IMR-90 (cell line): ENCODE measurements around the gene TBC1D22A. TPM values are rescaled to one million over a fixed set of nuclear protein-coding genes. Genes with fewer than 3 reads are reported as not detected.

ENCODE experiments used
- ATAC-seq: fragments of 200-7000 bp; cut with Tn5 transposase; 2 replicates; pipeline ENCODE4 v1.9.1; 2020; ENCODE audit warnings: low read depth, mild to moderate bottlenecking, moderate library complexity
- BruUV-seq: library from RNA; stranded (reverse); fragments of 400-500 nt; replicated peaks from 2 replicates; lab custom pipeline; 2021; lab: Mats Ljungman, UMichigan
- CTCF ChIA-PET: fragments of 300-600 bp; formaldehyde crosslinking; extraction: SDS; loops from one replicate; lab custom pipeline; 2021; ENCODE audit warnings: antibody characterized with exemption; lab: Yijun Ruan, JAX
- POLR2A ChIA-PET: fragments of 300-600 bp; sonication (Branson Sonifier 250); formaldehyde crosslinking; loops from one replicate; lab custom pipeline; 2022; ENCODE audit warnings: antibody characterized with exemption; ENCODE audit not compliant: unreplicated experiment; lab: Charles Lee
- DNase-seq: peaks from one replicate; pipeline ENCODE4 v3.0.0; 2013
- H2AFZ ChIP-seq: replicated peaks from 2 replicates; pipeline ENCODE3; 2013; ENCODE audit warnings: low read length, mild to moderate bottlenecking; ENCODE audit not compliant: poor library complexity
- H2AK5ac ChIP-seq: 2 replicates; pipeline ENCODE4 v1.6.1; 2013; ENCODE audit warnings: low read depth, low read length, inconsistent platforms
- H2AK9ac ChIP-seq: replicated peaks from 2 replicates; pipeline ENCODE3; 2013; ENCODE audit warnings: mild to moderate bottlenecking, low read depth, low read length, moderate library complexity; ENCODE audit not compliant: poor library complexity
- H2BK120ac ChIP-seq: 2 replicates; pipeline ENCODE4 v1.6.1; 2013; ENCODE audit warnings: low read depth, low read length, inconsistent platforms
- H2BK15ac ChIP-seq: 3 replicates; pipeline ENCODE4 v1.6.1; 2013; ENCODE audit warnings: low read depth, low read length, inconsistent platforms
- H2BK20ac ChIP-seq: 2 replicates; pipeline ENCODE4 v1.6.1; 2013; ENCODE audit warnings: low read depth, mild to moderate bottlenecking, inconsistent platforms, low read length, moderate library complexity
- H2BK5ac ChIP-seq: 2 replicates; pipeline ENCODE4 v1.6.1; 2013; ENCODE audit warnings: mild to moderate bottlenecking, low read depth, low read length, inconsistent platforms; ENCODE audit not compliant: poor library complexity, severe bottlenecking
- H3K14ac ChIP-seq: replicated peaks from 2 replicates; pipeline ENCODE4 v1.6.1; 2013; ENCODE audit warnings: low read depth, low read length, inconsistent platforms
- H3K18ac ChIP-seq: 2 replicates; pipeline ENCODE4 v1.6.1; 2013; ENCODE audit warnings: low read depth, low read length, control low read depth
- H3K23ac ChIP-seq: 2 replicates; pipeline ENCODE4 v1.6.1; 2013; ENCODE audit warnings: low read depth, low read length, inconsistent platforms
- H3K27ac ChIP-seq: 2 replicates; pipeline ENCODE4 v1.5.1; 2013; ENCODE audit warnings: mild to moderate bottlenecking, control low read depth, low read length; ENCODE audit not compliant: insufficient read depth
- H3K27me3 ChIP-seq: 2 replicates; pipeline ENCODE4 v1.6.1; 2013; ENCODE audit warnings: low read length; ENCODE audit not compliant: control insufficient read depth, insufficient read depth
- H3K36me3 ChIP-seq: 2 replicates; pipeline ENCODE4 v1.6.1; 2013; ENCODE audit warnings: low read length, mixed read lengths; ENCODE audit not compliant: control insufficient read depth, insufficient read depth
- H3K4ac ChIP-seq: 2 replicates; pipeline ENCODE4 v1.6.1; 2013; ENCODE audit warnings: low read depth, low read length, inconsistent platforms
- H3K4me1 ChIP-seq: 2 replicates; pipeline ENCODE4 v1.6.1; 2013; ENCODE audit warnings: low read length, mixed read lengths; ENCODE audit not compliant: control insufficient read depth, insufficient read depth
- H3K4me2 ChIP-seq: 2 replicates; pipeline ENCODE4 v1.6.1; 2013; ENCODE audit warnings: low read depth, mild to moderate bottlenecking, control low read depth, low read length, moderate library complexity
- H3K4me3 ChIP-seq: 2 replicates; pipeline ENCODE4 v1.5.1; 2013; ENCODE audit warnings: low read depth, mild to moderate bottlenecking, control low read depth, low read length, moderate library complexity; ENCODE audit not compliant: insufficient read depth
- H3K56ac ChIP-seq: 2 replicates; pipeline ENCODE4 v1.6.1; 2013; ENCODE audit warnings: low read length, inconsistent platforms; ENCODE audit not compliant: insufficient read depth; ENCODE audit errors: extremely low read depth
- H3K79me1 ChIP-seq, 2 experiments: 2 replicates each; pipeline ENCODE4 v1.6.1; 2013; ENCODE audit warnings: low read length in 2 of 2, inconsistent platforms in 1 of 2, low read depth in 1 of 2
- H3K9ac ChIP-seq: 2 replicates; pipeline ENCODE4 v1.6.1; 2013; ENCODE audit warnings: low read depth, low read length, control low read depth
- H3K9me1 ChIP-seq: 2 replicates; pipeline ENCODE4 v1.6.1; 2013; ENCODE audit warnings: low read length, inconsistent platforms; ENCODE audit not compliant: insufficient read depth
- H3K9me3 ChIP-seq: 2 replicates; pipeline ENCODE4 v1.6.1; 2013; ENCODE audit warnings: low read length; ENCODE audit not compliant: control insufficient read depth, insufficient read depth
- H4K20me1 ChIP-seq: 2 replicates; pipeline ENCODE4 v1.6.1; 2013; ENCODE audit warnings: low read length, inconsistent platforms; ENCODE audit not compliant: insufficient read depth
- H4K5ac ChIP-seq: 2 replicates; pipeline ENCODE4 v1.6.1; 2013; ENCODE audit warnings: mild to moderate bottlenecking, low read depth, low read length, control low read depth
- H4K8ac ChIP-seq, 2 experiments: 2 replicates each; pipeline ENCODE4 v1.6.1; 2013; ENCODE audit warnings: low read depth in 2 of 2, low read length in 2 of 2, control low read depth in 1 of 2, inconsistent platforms in 1 of 2
- H4K91ac ChIP-seq: 2 replicates; pipeline ENCODE4 v1.6.1; 2013; ENCODE audit warnings: low read depth, low read length, inconsistent platforms; ENCODE audit not compliant: insufficient read depth
- BHLHE40 ChIP-seq: fragments of 150-350 bp; IDR thresholded peaks from 2 replicates; pipeline ENCODE4 v1.6.1; 2016; ENCODE audit warnings: mild to moderate bottlenecking, low read depth, low read length
- CEBPB ChIP-seq: IDR thresholded peaks from 2 replicates; pipeline ENCODE4 v1.6.1; 2012; ENCODE audit warnings: low read depth, low read length, improper control_type of control experiment
- CHD1 ChIP-seq: IDR thresholded peaks from 2 replicates; pipeline ENCODE4 v1.6.1; 2012; ENCODE audit warnings: low read depth, low read length, improper control_type of control experiment
- FOS ChIP-seq: fragments of 150-350 bp; IDR thresholded peaks from 2 replicates; pipeline ENCODE4 v1.6.1; 2016; ENCODE audit warnings: low read depth, low read length
- MAFK ChIP-seq: IDR thresholded peaks from 2 replicates; pipeline ENCODE4 v1.6.1; 2012; ENCODE audit warnings: low read depth, low read length, improper control_type of control experiment
- MAZ ChIP-seq: IDR thresholded peaks from 2 replicates; pipeline ENCODE4 v1.6.1; 2012; ENCODE audit warnings: low read depth, mild to moderate bottlenecking, low read length, improper control_type of control experiment, moderate library complexity, borderline replicate concordance
- MXI1 ChIP-seq: IDR thresholded peaks from 2 replicates; pipeline ENCODE4 v1.6.1; 2012; ENCODE audit warnings: low read depth, mild to moderate bottlenecking, low read length, moderate library complexity, borderline replicate concordance
- NFE2L2 ChIP-seq: fragments of 150-350 bp; IDR thresholded peaks from 2 replicates; pipeline ENCODE4 v1.6.1; 2016; ENCODE audit warnings: low read depth, mild to moderate bottlenecking, low read length
- POLR2A ChIP-seq: IDR thresholded peaks from 2 replicates; pipeline ENCODE4 v1.6.1; 2012; ENCODE audit warnings: mild to moderate bottlenecking, low read depth, low read length
- RAD21 ChIP-seq: IDR thresholded peaks from 2 replicates; pipeline ENCODE4 v1.6.1; 2012; ENCODE audit warnings: low read length, improper control_type of control experiment
- RCOR1 ChIP-seq: IDR thresholded peaks from 2 replicates; pipeline ENCODE4 v1.6.1; 2012; ENCODE audit warnings: mild to moderate bottlenecking, low read length, improper control_type of control experiment; ENCODE audit not compliant: insufficient replicate concordance
- RFX5 ChIP-seq: IDR thresholded peaks from 2 replicates; pipeline ENCODE4 v1.8.0; 2012; ENCODE audit warnings: low read depth, mild to moderate bottlenecking, low read length, moderate library complexity
- SMC3 ChIP-seq: fragments of 150-350 bp; IDR thresholded peaks from 2 replicates; pipeline ENCODE4 v1.6.1; 2016; ENCODE audit warnings: low read depth, mild to moderate bottlenecking, antibody characterized with exemption, low read length, moderate library complexity
- WGBS, 2 experiments: methylation state at CpG; one replicate each; pipeline versions ENCODE4 v1.1.5 to v1.1.7; 2013; ENCODE audit warnings: missing lambda C conversion rate in 2 of 2; ENCODE audit not compliant: insufficient read length in 1 of 2; ENCODE audit errors: extremely low coverage in 2 of 2; 5-methylcytosine and 5-hydroxymethylcytosine counted together
- dilution Hi-C: fragments of 300-500 bp; cut with HindIII; formaldehyde crosslinking; loops from one replicate; pipeline ENCODE4 v1.14.3; 2018; ENCODE audit warnings: low sequenced_read_pairs; ENCODE audit not compliant: unreplicated experiment
- in situ Hi-C: fragments of 300-500 bp; cut with MboI; formaldehyde crosslinking; loops from 3 replicates; pipeline ENCODE4 v1.14.3; 2019; ENCODE audit warnings: low sequenced_read_pairs, inconsistent platforms, mixed read lengths
- intact Hi-C: fragments of 100-400 bp; cut with micrococcal nuclease; formaldehyde crosslinking; loops from 2 replicates; pipeline ENCODE4 v1.10.0; 2022
- polyA plus RNA-seq, 3 experiments: library from polyadenylated mRNA; depleted of rRNA; stranded (reverse); fragments of >200 nt; gene quantifications; 2 replicates each; pipeline ENCODE4 v1.2.3, GENCODE V29; 2012; ENCODE audit warnings: low replicate concordance in 1 of 3
- total RNA-seq: library from RNA; depleted of rRNA; stranded (reverse); fragments of >200 nt; gene quantifications from 2 replicates; pipeline ENCODE4 v1.2.3, GENCODE V29; 2012
- TF ChIP-seq, protein P1 (sequence below): fragments of 150-350 bp; IDR thresholded peaks from 2 replicates; pipeline ENCODE4 v1.6.1; 2017; ENCODE audit warnings: mild to moderate bottlenecking, antibody characterized with exemption, low read length, low read depth
- TF ChIP-seq, protein P2 (sequence below): fragments of 150-350 bp; IDR thresholded peaks from 2 replicates; pipeline ENCODE4 v1.6.1; 2016; ENCODE audit warnings: low read depth, mild to moderate bottlenecking, low read length, moderate library complexity, borderline replicate concordance
- TF ChIP-seq, protein P3 (sequence below): conservative IDR thresholded peaks from 2 replicates; pipeline ENCODE4 v1.5.1; 2012; ENCODE audit warnings: mild to moderate bottlenecking, low read depth, low read length, improper control_type of control experiment

Gene TBC1D22A
- total and polyA plus RNA-seq, 2 of the 4 experiments (the other 2 are of a cell fraction) = 9.0 to 16.7 TPM

DNA sequence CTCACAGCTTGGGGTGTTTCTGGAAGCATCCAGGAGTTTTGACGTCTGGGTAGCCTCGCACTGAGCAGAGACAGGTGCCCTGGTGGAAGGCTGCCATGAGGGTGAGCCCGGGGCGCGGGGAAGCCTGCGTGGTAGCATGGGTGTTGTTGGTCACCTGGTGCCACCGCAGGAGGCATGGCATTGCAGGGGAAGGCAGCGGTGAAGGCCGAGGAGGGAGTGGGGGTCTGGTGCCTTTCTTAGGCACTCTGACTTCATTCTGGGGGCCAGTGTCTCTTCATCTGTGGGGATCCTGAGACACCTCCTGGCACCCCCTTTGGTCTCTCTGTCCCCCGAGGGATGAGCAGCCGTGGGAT is 271.2 kb downstream of the TBC1D22A start:
- peaks cover 17% of the 10 kb centered on the region for H4K20me1 ChIP-seq
- in situ Hi-C loops = no loop called here
- no peak overlapping the region for H2AK9ac ChIP-seq
- H2BK5ac ChIP-seq = no peak overlapping the region
- peaks cover 2% of the 10 kb centered on the region; the same call in 1 of the 2 replicates for H3K4me1 ChIP-seq
- H4K91ac ChIP-seq = no peak overlapping the region
- no peak overlapping the region for H3K14ac ChIP-seq
- intact Hi-C loops = no loop called here
- dilution Hi-C loops = no loop called here
- ATAC-seq = no peak
- no peak overlapping the region for H4K5ac ChIP-seq
- no peak overlapping the region for H3K4ac ChIP-seq
- H3K9me1 ChIP-seq = 0 out of 2 replicates have a peak, but pooled peaks cover 8% of the 10 kb centered on the region
- H3K9me3 ChIP-seq = no peaks in the 10 kb centered on the region
- H2AK5ac ChIP-seq = no peak overlapping the region
- no TSS peak for BruUV-seq
- no peak overlapping the region for H3K9ac ChIP-seq
- ChIA-PET CTCF (no interaction called here), POLR2A (no interaction called here)
- no peak overlapping the region for H4K8ac ChIP-seq
- H2BK20ac ChIP-seq = no peak overlapping the region
- no peak overlapping the region for H3K4me3 ChIP-seq
- no peak overlapping the region for H3K56ac ChIP-seq
- no peak for TF ChIP-seq RAD21
- TF ChIP-seq MAZ = no peak
- TF ChIP-seq, protein P1, sequence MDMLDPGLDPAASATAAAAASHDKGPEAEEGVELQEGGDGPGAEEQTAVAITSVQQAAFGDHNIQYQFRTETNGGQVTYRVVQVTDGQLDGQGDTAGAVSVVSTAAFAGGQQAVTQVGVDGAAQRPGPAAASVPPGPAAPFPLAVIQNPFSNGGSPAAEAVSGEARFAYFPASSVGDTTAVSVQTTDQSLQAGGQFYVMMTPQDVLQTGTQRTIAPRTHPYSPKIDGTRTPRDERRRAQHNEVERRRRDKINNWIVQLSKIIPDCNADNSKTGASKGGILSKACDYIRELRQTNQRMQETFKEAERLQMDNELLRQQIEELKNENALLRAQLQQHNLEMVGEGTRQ = no peak
- TF ChIP-seq CEBPB = no peak
- no peak for TF ChIP-seq POLR2A
- no peak for TF ChIP-seq FOS
- no peak for TF ChIP-seq CHD1
- TF ChIP-seq, protein P2, sequence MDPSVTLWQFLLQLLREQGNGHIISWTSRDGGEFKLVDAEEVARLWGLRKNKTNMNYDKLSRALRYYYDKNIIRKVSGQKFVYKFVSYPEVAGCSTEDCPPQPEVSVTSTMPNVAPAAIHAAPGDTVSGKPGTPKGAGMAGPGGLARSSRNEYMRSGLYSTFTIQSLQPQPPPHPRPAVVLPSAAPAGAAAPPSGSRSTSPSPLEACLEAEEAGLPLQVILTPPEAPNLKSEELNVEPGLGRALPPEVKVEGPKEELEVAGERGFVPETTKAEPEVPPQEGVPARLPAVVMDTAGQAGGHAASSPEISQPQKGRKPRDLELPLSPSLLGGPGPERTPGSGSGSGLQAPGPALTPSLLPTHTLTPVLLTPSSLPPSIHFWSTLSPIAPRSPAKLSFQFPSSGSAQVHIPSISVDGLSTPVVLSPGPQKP = no peak
- TF ChIP-seq MXI1 = no peak
- no peak for TF ChIP-seq BHLHE40
- no peak for TF ChIP-seq RCOR1
- no peak for TF ChIP-seq MAFK
- TF ChIP-seq, protein P3, sequence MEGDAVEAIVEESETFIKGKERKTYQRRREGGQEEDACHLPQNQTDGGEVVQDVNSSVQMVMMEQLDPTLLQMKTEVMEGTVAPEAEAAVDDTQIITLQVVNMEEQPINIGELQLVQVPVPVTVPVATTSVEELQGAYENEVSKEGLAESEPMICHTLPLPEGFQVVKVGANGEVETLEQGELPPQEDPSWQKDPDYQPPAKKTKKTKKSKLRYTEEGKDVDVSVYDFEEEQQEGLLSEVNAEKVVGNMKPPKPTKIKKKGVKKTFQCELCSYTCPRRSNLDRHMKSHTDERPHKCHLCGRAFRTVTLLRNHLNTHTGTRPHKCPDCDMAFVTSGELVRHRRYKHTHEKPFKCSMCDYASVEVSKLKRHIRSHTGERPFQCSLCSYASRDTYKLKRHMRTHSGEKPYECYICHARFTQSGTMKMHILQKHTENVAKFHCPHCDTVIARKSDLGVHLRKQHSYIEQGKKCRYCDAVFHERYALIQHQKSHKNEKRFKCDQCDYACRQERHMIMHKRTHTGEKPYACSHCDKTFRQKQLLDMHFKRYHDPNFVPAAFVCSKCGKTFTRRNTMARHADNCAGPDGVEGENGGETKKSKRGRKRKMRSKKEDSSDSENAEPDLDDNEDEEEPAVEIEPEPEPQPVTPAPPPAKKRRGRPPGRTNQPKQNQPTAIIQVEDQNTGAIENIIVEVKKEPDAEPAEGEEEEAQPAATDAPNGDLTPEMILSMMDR = no peak
- no peak for TF ChIP-seq NFE2L2
- no peak for TF ChIP-seq RFX5
- no peak for TF ChIP-seq SMC3
- no peak for DNase-seq
- no peak overlapping the region for H3K27ac ChIP-seq
- H3K18ac ChIP-seq = no peak overlapping the region
- no peak overlapping the region for H3K4me2 ChIP-seq
- H2BK15ac ChIP-seq = no peak overlapping the region
- 94% methylated on average over 3 of the region's 11 CpGs; no CpG with 5 or more reads in 1 of the 2 experiments for WGBS, 2 experiments
- no peaks in the 10 kb centered on the region for H3K27me3 ChIP-seq
- no peak overlapping the region for H2AFZ ChIP-seq
- H3K36me3 ChIP-seq = peaks cover 3% of the 10 kb centered on the region; the same call in 1 of the 2 replicates
- no peak overlapping the region for H3K23ac ChIP-seq
- peaks cover 0 to 22% of the 10 kb centered on the region in 2 experiments; a peak in 1 of 4 replicates for H3K79me1 ChIP-seq
- no peak overlapping the region for H2BK120ac ChIP-seq
